HepG2 (cell line): ENCODE measurements around the gene FCGBP. TPM values are rescaled to one million over a fixed set of nuclear protein-coding genes. Genes with fewer than 3 reads are reported as not detected.

ENCODE experiments used
- ATAC-seq: fragments of 200-7000 bp; cut with Tn5 transposase; 3 replicates; pipeline ENCODE4 v1.9.1; 2020; ENCODE audit warnings: mild to moderate bottlenecking, moderate library complexity
- BruUV-seq: library from RNA; stranded (reverse); fragments of 400-500 nt; replicated peaks from 2 replicates; lab custom pipeline; 2021; lab: Mats Ljungman, UMichigan
- CTCF ChIA-PET: fragments of 300-600 bp; formaldehyde crosslinking; extraction: SDS; loops from one replicate; lab custom pipeline; 2021; ENCODE audit warnings: low total read pairs, inconsistent platforms, low intra/inter-chr PET ratio; lab: Yijun Ruan, JAX
- POLR2A ChIA-PET: fragments of 350-600 bp; sonication (Branson Sonifier 250); formaldehyde crosslinking; loops from one replicate; lab custom pipeline; 2020; ENCODE audit warnings: antibody characterized with exemption, inconsistent platforms; lab: Yijun Ruan, JAX
- DNase-seq: peaks from one replicate; pipeline ENCODE4 v3.0.0-alpha.2; 2015; ENCODE audit warnings: low spot score
- FAIRE-seq: peaks from 3 replicates; lab custom pipeline; 2011; peaks lifted over from hg19 to GRCh38; lab: Jason Lieb, UNC
- H2AFZ ChIP-seq: one replicate; pipeline ENCODE4 v1.6.1; 2011; ENCODE audit warnings: low read length, inconsistent platforms
- H3K27ac ChIP-seq: fragments of 300-600 bp; 3 replicates; pipeline ENCODE4 v1.8.0; 2011; ENCODE audit warnings: mixed run types, mild to moderate bottlenecking, mixed read lengths, low read length, inconsistent platforms; ENCODE audit not compliant: insufficient read depth; ENCODE audit errors: extremely low read length
- H3K27me3 ChIP-seq, 2 experiments: fragments of 200-600 bp in 1 of 2; 2 replicates in 1 of 2; 3 replicates in 1 of 2; pipeline versions ENCODE4 v1.6.0 to v1.8.0; 2011; ENCODE audit warnings: low read length in 2 of 2, mild to moderate bottlenecking in 2 of 2, moderate library complexity in 2 of 2, inconsistent platforms in 1 of 2; ENCODE audit not compliant: insufficient read depth in 2 of 2, control insufficient read depth in 1 of 2
- H3K36me3 ChIP-seq, 2 experiments: fragments of 200-600 bp in 1 of 2; replicated peaks in 1 of 2; 2 replicates in 1 of 2; 3 replicates in 1 of 2; pipeline versions ENCODE4 v1.5.1 to v1.8.0; 2011; ENCODE audit warnings: low read length in 2 of 2, inconsistent platforms in 1 of 2; ENCODE audit not compliant: insufficient read depth in 2 of 2, control insufficient read depth in 1 of 2
- H3K4me1 ChIP-seq: 2 replicates; pipeline ENCODE4 v1.5.1; 2012; ENCODE audit warnings: low read length, inconsistent platforms; ENCODE audit not compliant: insufficient read depth
- H3K4me2 ChIP-seq: 2 replicates; pipeline ENCODE4 v1.6.0; 2011; ENCODE audit warnings: low read depth, low read length, inconsistent platforms
- H3K4me3 ChIP-seq, 3 experiments: fragments of 200-600 bp in 1 of 3; sonication (generic), shearing (Covaris generic) in 1 of 3; replicated peaks in 1 of 3; 2 replicates each; pipeline ENCODE4 v1.5.1; 2011 to 2016; ENCODE audit warnings: low read length in 3 of 3, inconsistent platforms in 2 of 3, low read depth in 2 of 3, mild to moderate bottlenecking in 2 of 3, control low read depth in 1 of 3, mixed read lengths in 1 of 3; ENCODE audit not compliant: insufficient read depth in 1 of 3
- H3K79me2 ChIP-seq: one replicate; pipeline ENCODE4 v1.6.1; 2011; ENCODE audit warnings: low read length, inconsistent platforms; ENCODE audit not compliant: insufficient read depth
- H3K9ac ChIP-seq: 2 replicates; pipeline ENCODE4 v1.6.0; 2011; ENCODE audit warnings: mild to moderate bottlenecking, low read depth, low read length, inconsistent platforms; ENCODE audit not compliant: insufficient read depth
- H3K9me3 ChIP-seq: 2 replicates; pipeline ENCODE4 v1.5.1; 2012; ENCODE audit warnings: mild to moderate bottlenecking, low read length
- H4K20me1 ChIP-seq: 2 replicates; pipeline ENCODE4 v1.6.0; 2011; ENCODE audit warnings: inconsistent platforms, mild to moderate bottlenecking, low read length, moderate library complexity; ENCODE audit not compliant: insufficient read depth
- ETV5 ChIP-seq: IDR thresholded peaks from 2 replicates; pipeline ENCODE4 v1.6.1; 2018; ENCODE audit warnings: missing biosample characterization, missing genetic modification reagents, inconsistent platforms, borderline replicate concordance
- FLYWCH1 ChIP-seq: sonication (generic); formaldehyde crosslinking; IDR thresholded peaks from 2 replicates; pipeline ENCODE4 v1.8.1; 2023; ENCODE audit warnings: mild to moderate bottlenecking, missing genetic modification reagents
- ISX ChIP-seq: sonication (generic); formaldehyde crosslinking; conservative IDR thresholded peaks from 2 replicates; pipeline ENCODE4 v1.5.0; 2020; ENCODE audit warnings: missing genetic modification reagents
- KLF16 ChIP-seq, 2 experiments: sonication (generic) in 1 of 2; formaldehyde crosslinking in 1 of 2; IDR thresholded peaks; 2 replicates each; pipeline versions ENCODE4 v1.6.1 to v1.8.0; 2016 to 2023; ENCODE audit warnings: missing genetic modification reagents in 2 of 2, missing compliant biosample characterization in 1 of 2
- RBFOX2 ChIP-seq: fragments of 200-400 bp; formaldehyde crosslinking; IDR thresholded peaks from 2 replicates; pipeline ENCODE4 v1.6.1; 2017; ENCODE audit warnings: low read depth, mild to moderate bottlenecking, low read length
- STAG1 ChIP-seq: sonication (generic); formaldehyde crosslinking; IDR thresholded peaks from 2 replicates; pipeline ENCODE4 v1.4.0; 2020; ENCODE audit warnings: missing genetic modification reagents
- TFDP2 ChIP-seq: sonication (generic); formaldehyde crosslinking; IDR thresholded peaks from 2 replicates; pipeline ENCODE4 v1.4.0; 2020; ENCODE audit warnings: missing genetic modification reagents
- ZNF121 ChIP-seq: sonication (generic); formaldehyde crosslinking; IDR thresholded peaks from 2 replicates; pipeline ENCODE4 v1.5.0; 2020; ENCODE audit warnings: mild to moderate bottlenecking, missing genetic modification reagents
- ZNF44 ChIP-seq: sonication (generic); formaldehyde crosslinking; IDR thresholded peaks from 2 replicates; pipeline ENCODE4 v1.5.1; 2020; ENCODE audit warnings: mild to moderate bottlenecking, missing genetic modification reagents
- ZNF546 ChIP-seq: sonication (generic); formaldehyde crosslinking; conservative IDR thresholded peaks from 2 replicates; pipeline ENCODE4 v1.8.1; 2023; ENCODE audit warnings: mild to moderate bottlenecking, missing genetic modification reagents
- ZNF577 ChIP-seq: sonication (generic); formaldehyde crosslinking; IDR thresholded peaks from 2 replicates; pipeline ENCODE4 v1.4.0; 2020; ENCODE audit warnings: mild to moderate bottlenecking, low read depth, missing genetic modification reagents, borderline replicate concordance
- ZNF652 ChIP-seq: IDR thresholded peaks from 2 replicates; pipeline ENCODE4 v1.6.1; 2016; ENCODE audit warnings: low read depth, borderline replicate concordance
- ZNF775 ChIP-seq: sonication (generic); formaldehyde crosslinking; IDR thresholded peaks from 2 replicates; pipeline ENCODE4 v1.4.0; 2020; ENCODE audit warnings: missing genetic modification reagents, mild to moderate bottlenecking, moderate library complexity, borderline replicate concordance
- WGBS: methylation state at CpG from one replicate; pipeline ENCODE4 v1.1.6; 2017; ENCODE audit warnings: low lambda C conversion rate; 5-methylcytosine and 5-hydroxymethylcytosine counted together
- in situ Hi-C: cut with HindIII; loops from 2 replicates; pipeline ENCODE4 v1.10.0; 2017; ENCODE audit warnings: low pct_unique_long_range_greater_than_20kb; ENCODE audit not compliant: extremely low pct_ligation_motif_present
- intact Hi-C: fragments of 100-400 bp; cut with micrococcal nuclease; formaldehyde crosslinking; loops from one replicate; pipeline ENCODE4 v1.10.0; 2022; ENCODE audit not compliant: unreplicated experiment
- polyA plus RNA-seq, 8 experiments: library from polyadenylated mRNA; depleted of rRNA in 3 of 8; stranded (reverse) in 7 of 8; unstranded in 1 of 8; fragments of >200 nt; fragmentation: Illumina TruSeq in 4 of 8; extraction: Trizol in 4 of 8; gene quantifications; 2 replicates each; pipeline versions ENCODE4 v1.2.1 to v1.2.3, GENCODE V29; 2011 to 2016; ENCODE audit warnings: low read depth in 4 of 8, missing spikeins in 1 of 8, mixed read lengths in 1 of 8; ENCODE audit not compliant: insufficient read depth in 1 of 8
- total RNA-seq, 5 experiments: library from RNA; depleted of rRNA; stranded (reverse); fragments of >200 nt; fragmentation: Illumina TruSeq; extraction: Trizol; gene quantifications; 2 replicates each; pipeline ENCODE4 v1.2.3, GENCODE V29; 2016; ENCODE audit warnings: low read depth in 1 of 5

Gene FCGBP
- total and polyA plus RNA-seq, 2 of the 13 experiments (the other 11 are each of a cell fraction or from before 2014, with no cell fraction given), result 1.3 to 7.0 TPM

GRCh38 chr19:39943586-39943985 is 9.2 kb upstream of the FCGBP start:
- Histone ChIP-seq H3K27me3 (no peaks in the 10 kb centered on the region), H3K27ac (peak overlapping the region; percentile 60), H3K9ac (no peak overlapping the region), H4K20me1 (no peaks in the 10 kb centered on the region), H3K36me3 (no peaks in the 10 kb centered on the region), H3K4me3 (no peak overlapping the region; a peak in 1 of 6 replicates), H2AFZ (no peak overlapping the region), H3K4me1 (peaks cover 40% of the 10 kb centered on the region), H3K9me3 (no peaks in the 10 kb centered on the region), H3K4me2 (peak overlapping the region; percentile 72), H3K79me2 (no peaks in the 10 kb centered on the region)
- no TSS peak for BruUV-seq
- POLR2A ChIA-PET, result interaction anchor here (1.0 to 1.7 kb wide), 2 partner anchors 15 to 27 kb away, joined by 4 to 22 read pairs; partner anchors contain the start of gene PSMC4
- TF ChIP-seq ZNF652 (CRISPR knock-in tag) (no peak), ZNF121 (CRISPR knock-in tag) (no peak), KLF16 (CRISPR knock-in tag; IDR thresholded peaks at IDR 0.05) (no peak), ZNF775 (CRISPR knock-in tag) (no peak), ZNF44 (no peak), STAG1 (CRISPR knock-in tag) (no peak), FLYWCH1 (no peak), ZNF577 (no peak), RBFOX2 (no peak), TFDP2 (no peak), ZNF546 (no peak), ETV5 (no peak), ISX (CRISPR knock-in tag) (no peak)
- CTCF ChIA-PET, result no interaction called here
- no peak for FAIRE-seq
- ATAC-seq, result no peak
- intact Hi-C loops, result no loop called here
- in situ Hi-C loops, result no loop called here
- 82% methylated on average over 7 of the region's 7 CpGs for WGBS
- no peak for DNase-seq
